ENCODE measurements around the gene RIPK4.

The RIPK4 gene

DNA sequence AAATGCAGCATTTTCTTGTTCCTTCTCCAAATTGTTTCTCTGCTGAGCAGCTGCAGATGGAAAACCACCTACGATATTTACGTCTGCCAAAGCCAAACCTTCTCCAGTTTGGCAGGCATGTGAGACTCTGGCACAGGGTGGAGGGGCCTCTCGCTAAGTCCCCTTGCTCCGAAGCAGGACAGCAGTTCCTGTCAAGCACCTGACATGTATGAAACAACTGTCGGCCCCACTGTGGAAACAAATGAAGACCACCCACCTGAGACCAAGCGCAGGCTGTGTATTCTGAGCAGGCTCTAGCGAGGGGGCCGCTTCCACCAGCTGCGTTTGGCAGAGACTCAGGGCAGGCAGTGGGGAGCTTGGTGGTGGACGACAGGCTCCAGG lies 74.7 kb downstream of the RIPK4 start:
- no peak overlapping the region for H3K4me3 ChIP-seq (ENCODE audit: low read depth, low read length)
- TF ChIP-seq, protein P1, sequence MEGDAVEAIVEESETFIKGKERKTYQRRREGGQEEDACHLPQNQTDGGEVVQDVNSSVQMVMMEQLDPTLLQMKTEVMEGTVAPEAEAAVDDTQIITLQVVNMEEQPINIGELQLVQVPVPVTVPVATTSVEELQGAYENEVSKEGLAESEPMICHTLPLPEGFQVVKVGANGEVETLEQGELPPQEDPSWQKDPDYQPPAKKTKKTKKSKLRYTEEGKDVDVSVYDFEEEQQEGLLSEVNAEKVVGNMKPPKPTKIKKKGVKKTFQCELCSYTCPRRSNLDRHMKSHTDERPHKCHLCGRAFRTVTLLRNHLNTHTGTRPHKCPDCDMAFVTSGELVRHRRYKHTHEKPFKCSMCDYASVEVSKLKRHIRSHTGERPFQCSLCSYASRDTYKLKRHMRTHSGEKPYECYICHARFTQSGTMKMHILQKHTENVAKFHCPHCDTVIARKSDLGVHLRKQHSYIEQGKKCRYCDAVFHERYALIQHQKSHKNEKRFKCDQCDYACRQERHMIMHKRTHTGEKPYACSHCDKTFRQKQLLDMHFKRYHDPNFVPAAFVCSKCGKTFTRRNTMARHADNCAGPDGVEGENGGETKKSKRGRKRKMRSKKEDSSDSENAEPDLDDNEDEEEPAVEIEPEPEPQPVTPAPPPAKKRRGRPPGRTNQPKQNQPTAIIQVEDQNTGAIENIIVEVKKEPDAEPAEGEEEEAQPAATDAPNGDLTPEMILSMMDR (IDR thresholded peaks at IDR 0.05; ENCODE audit: insufficient read depth, low read depth, low read length, missing control alignments), result no peak
- no peak for DNase-seq (ENCODE audit: low read depth)

DNA sequence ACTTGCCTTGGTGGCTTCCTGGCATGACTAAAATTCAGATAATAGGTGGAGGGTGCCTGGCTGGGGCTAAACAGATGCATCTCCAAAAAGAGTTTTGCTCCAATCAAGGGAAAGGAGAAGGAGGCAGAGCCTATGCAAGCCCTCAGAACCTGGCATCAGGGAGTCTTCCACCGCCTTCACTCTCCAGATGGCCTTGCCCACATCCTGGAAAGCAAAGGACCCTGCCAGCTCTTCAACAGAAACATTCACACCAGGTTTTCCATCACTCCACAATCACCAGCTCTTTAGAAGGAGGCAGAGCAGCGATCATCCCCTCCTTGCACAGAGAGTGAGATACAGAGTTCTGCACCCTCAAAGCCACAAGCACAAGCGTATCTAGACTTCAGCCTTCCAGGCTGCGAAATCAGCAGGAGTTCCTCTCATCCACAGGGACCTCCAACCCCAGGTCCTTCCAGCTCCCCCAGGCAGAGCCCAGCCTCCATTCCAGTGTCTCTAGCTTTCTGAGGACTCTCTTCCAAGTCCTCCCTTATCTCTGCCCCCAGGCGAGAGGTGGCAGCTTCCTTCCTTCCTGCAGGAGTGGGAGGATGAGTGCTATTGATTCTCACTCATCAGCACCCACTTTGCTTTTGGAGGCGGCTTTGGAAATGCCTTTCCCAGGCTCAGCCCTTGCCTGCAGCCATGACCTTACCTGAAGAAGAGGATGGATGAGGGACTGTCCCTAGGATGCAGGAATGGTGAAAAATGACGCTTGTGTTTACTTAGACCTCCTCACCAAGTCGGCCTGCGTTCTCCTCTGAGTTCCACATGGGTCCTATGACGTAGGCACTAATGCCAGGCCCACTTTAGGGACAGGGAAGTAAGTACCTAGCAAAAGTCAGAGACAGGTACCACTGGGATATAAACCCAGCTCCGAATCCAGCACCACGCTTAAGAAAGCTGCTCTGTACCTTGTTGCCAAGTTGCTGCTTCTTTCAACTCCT lies 75.4 kb downstream of the RIPK4 start:
- DNase-seq (ENCODE audit: low read depth), result no peak
- no peak overlapping the region for H3K4me3 ChIP-seq (ENCODE audit: low read depth, low read length)
- TF ChIP-seq, protein P1 (IDR thresholded peaks at IDR 0.05; ENCODE audit: insufficient read depth, low read depth, low read length, missing control alignments), result no peak

Measured in GM12865 (cell line).